ENCODE results near the gene UBE2O.

GRCh38 chr17:76408037-76408849 is 44.7 kb downstream of the UBE2O start:
- TF ChIP-seq EP300 (IDR thresholded peaks at IDR 0.05): no peak
- peak; percentile 26 to 60 (median 36) for TF ChIP-seq CTCF (IDR thresholded peaks at IDR 0.05)
- TF ChIP-seq POLR2A (IDR thresholded peaks at IDR 0.05): no peak
- TF ChIP-seq POLR2AphosphoS5 (IDR thresholded peaks at IDR 0.05): no peak
